ENCODE measurements around the gene ITPR1. TPM values are rescaled to one million over a fixed set of nuclear protein-coding genes. Genes with fewer than 3 reads are reported as not detected.
A peak's percentile ranks its signal among the peaks of the same experiment; 100 is the strongest.

The ITPR1 gene
- total RNA-seq, 1 donor from 2014 or later = 6.7 TPM

- DNase-seq (ENCODE audit: low read depth) = peak; percentile 68
- H3K9me3 Mint-ChIP-seq (ENCODE audit: unreplicated experiment) = no peaks in the 10 kb centered on the region
- Histone ChIP-seq H4K20me1 (ENCODE audit: insufficient read depth, low read length) (no peaks in the 10 kb centered on the region), H2AFZ (ENCODE audit: low read depth, low read length) (peak overlapping the region; percentile 14), H3K36me3 (ENCODE audit: insufficient read depth, low read length) (no peaks in the 10 kb centered on the region), H3K79me2 (ENCODE audit: insufficient read depth, low read length) (no peaks in the 10 kb centered on the region), H3K9me3 (ENCODE audit: insufficient read depth, low read depth, low read length) (no peaks in the 10 kb centered on the region), H3K27ac (ENCODE audit: low read depth, low read length) (peak overlapping the region; percentile 3), H3K4me1 (ENCODE audit: insufficient read depth, low read length) (peaks cover 46% of the 10 kb centered on the region), H3K9ac (ENCODE audit: low read length) (peak overlapping the region; percentile 10), H3K4me3 (ENCODE audit: insufficient read depth, low read depth, low read length) (no peak overlapping the region), H3K4me2 (ENCODE audit: low read length) (peak overlapping the region; percentile 28), H3K27me3 (ENCODE audit: insufficient read depth, low read length) (no peaks in the 10 kb centered on the region)
- no peak for FAIRE-seq
- H3K27me3 Mint-ChIP-seq (ENCODE audit: low read depth, unreplicated experiment) = no peaks in the 10 kb centered on the region
- peaks cover 9% of the 10 kb centered on the region for H3K36me3 Mint-ChIP-seq (ENCODE audit: low read depth, unreplicated experiment)
- peak overlapping the region; percentile 96 for H3K27ac Mint-ChIP-seq (ENCODE audit: unreplicated experiment)
- peaks cover 70% of the 10 kb centered on the region for H3K4me1 Mint-ChIP-seq (ENCODE audit: low read depth, unreplicated experiment)
- TF ChIP-seq CTCF (IDR thresholded peaks at IDR 0.05; ENCODE audit: insufficient read depth, low read depth, low read length) (no peak), EZH2 (IDR thresholded peaks at IDR 0.05; ENCODE audit: insufficient read depth, low read length) (no peak)
- no peak overlapping the region for H3K4me3 Mint-ChIP-seq (ENCODE audit: unreplicated experiment)
Measured at GRCh38 chr3:4826237-4827100, 333.3 kb downstream of the ITPR1 start.

GRCh38 chr3:4827767-4828166 is 334.6 kb downstream of the ITPR1 start:
- peaks cover 53% of the 10 kb centered on the region for H3K4me1 ChIP-seq (ENCODE audit: insufficient read depth, low read length)
- TF ChIP-seq EZH2 (IDR thresholded peaks at IDR 0.05; ENCODE audit: insufficient read depth, low read length) (no peak), CTCF (IDR thresholded peaks at IDR 0.05; ENCODE audit: insufficient read depth, low read depth, low read length) (no peak)
- no peaks in the 10 kb centered on the region for H3K9me3 ChIP-seq (ENCODE audit: insufficient read depth, low read depth, low read length)
- DNase-seq (ENCODE audit: low read depth) (no peak), FAIRE-seq (no peak)
- no peaks in the 10 kb centered on the region for H4K20me1 ChIP-seq (ENCODE audit: insufficient read depth, low read length)
- H3K9me3 Mint-ChIP-seq (ENCODE audit: unreplicated experiment) = no peaks in the 10 kb centered on the region
- H3K9ac ChIP-seq (ENCODE audit: low read length) = no peak overlapping the region
- peak overlapping the region; percentile 30 for H3K27ac ChIP-seq (ENCODE audit: low read depth, low read length)
- no peaks in the 10 kb centered on the region for H3K27me3 ChIP-seq (ENCODE audit: insufficient read depth, low read length)
- H3K4me3 ChIP-seq (ENCODE audit: insufficient read depth, low read depth, low read length) = no peak overlapping the region
- peaks cover 80% of the 10 kb centered on the region for H3K4me1 Mint-ChIP-seq (ENCODE audit: low read depth, unreplicated experiment)
- H3K4me2 ChIP-seq (ENCODE audit: low read length) = no peak overlapping the region
- peak overlapping the region; percentile 70 for H3K27ac Mint-ChIP-seq (ENCODE audit: unreplicated experiment)
- H2AFZ ChIP-seq (ENCODE audit: low read depth, low read length) = no peak overlapping the region
- H3K36me3 ChIP-seq (ENCODE audit: insufficient read depth, low read length) = no peaks in the 10 kb centered on the region
- no peak overlapping the region for H3K4me3 Mint-ChIP-seq (ENCODE audit: unreplicated experiment)
- no peaks in the 10 kb centered on the region for H3K79me2 ChIP-seq (ENCODE audit: insufficient read depth, low read length)
- H3K27me3 Mint-ChIP-seq (ENCODE audit: low read depth, unreplicated experiment) = no peaks in the 10 kb centered on the region
- peaks cover 1% of the 10 kb centered on the region for H3K36me3 Mint-ChIP-seq (ENCODE audit: low read depth, unreplicated experiment)
